Measurements from ENCODE around the gene ANKS4B.
"Not testable (repeated sequence)": the region's sequence is repeated elsewhere in the genome, so short reads cannot be mapped to it uniquely, and the experiment has no call there.

Gene ANKS4B

DNA sequence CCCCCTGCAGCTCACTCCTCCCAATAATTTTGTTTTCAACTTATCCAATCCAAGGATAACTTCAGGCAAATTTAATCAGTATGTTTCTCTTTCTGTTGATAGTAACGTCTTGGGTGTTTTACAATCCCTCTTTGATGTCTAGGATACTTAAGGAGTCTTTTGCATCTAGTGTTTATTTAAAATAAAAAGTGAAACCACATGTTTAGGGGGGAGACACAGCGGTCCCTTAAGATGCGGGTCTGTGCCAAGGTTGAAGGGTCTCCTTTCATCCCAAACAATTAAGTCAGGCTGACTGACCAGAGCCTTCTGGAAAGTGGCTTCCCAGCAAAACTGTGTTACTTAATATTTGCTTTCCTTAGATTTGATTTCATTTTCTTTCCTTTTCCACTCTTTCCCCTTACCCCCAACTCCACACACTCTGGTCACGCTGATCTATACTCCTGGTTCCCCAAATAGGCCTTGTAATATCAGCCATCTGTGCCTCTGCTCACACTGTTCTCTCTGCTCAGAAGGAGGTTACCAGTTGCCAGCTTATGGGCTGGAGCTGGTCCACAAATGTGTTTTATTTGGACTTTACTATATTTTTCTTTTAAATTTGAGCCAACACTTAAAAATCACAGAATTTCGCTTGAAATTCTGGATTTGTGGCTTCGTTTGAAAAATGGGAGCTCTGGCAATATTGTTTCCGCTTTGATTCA, 11.2 kb downstream of the ANKS4B start:
- Histone ChIP-seq H3K9me3 (ENCODE audit: control insufficient read depth in 1 of 2, low read length in 2 of 2) (no peaks in the 10 kb centered on the region), H3K4me3 (ENCODE audit: low read depth in 1 of 2, low read length in 2 of 2) (no peak overlapping the region), H3K4me1 (ENCODE audit: control insufficient read depth in 1 of 2, insufficient read depth in 2 of 2, low read length in 2 of 2) (no peaks in the 10 kb centered on the region), H3K27me3 (ENCODE audit: low read depth, low read length) (no peaks in the 10 kb centered on the region), H3K27ac (ENCODE audit: low read length) (no peak overlapping the region), H3K36me3 (ENCODE audit: control insufficient read depth in 1 of 2, insufficient read depth in 2 of 2, low read length in 2 of 2) (no peaks in the 10 kb centered on the region)

DNA sequence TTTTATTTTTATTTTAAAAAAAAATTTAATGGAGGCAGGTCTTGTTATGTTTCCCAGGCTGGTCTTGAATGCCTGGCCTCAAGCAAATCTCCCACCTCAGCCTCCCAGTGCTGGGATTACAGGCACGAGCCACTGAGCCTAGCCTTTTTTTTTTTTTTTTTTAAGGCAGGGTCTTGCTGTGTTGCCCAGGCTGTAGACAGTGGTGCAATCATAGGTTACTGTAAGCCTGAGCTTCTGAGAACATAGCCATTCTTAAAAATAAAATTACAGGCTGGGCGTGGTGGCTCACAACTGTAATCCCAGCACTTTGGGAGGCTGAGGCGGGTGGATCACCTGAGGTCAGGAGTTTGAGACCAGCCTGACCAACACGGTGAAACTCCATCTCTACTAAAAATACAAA, 14.7 kb downstream of the ANKS4B start:
- H3K27ac ChIP-seq (ENCODE audit: low read length); H3K4me3 ChIP-seq (ENCODE audit: low read depth in 1 of 2, low read length in 2 of 2); H3K9me3 ChIP-seq (ENCODE audit: control insufficient read depth in 1 of 2, low read length in 2 of 2); H3K4me1 ChIP-seq (ENCODE audit: control insufficient read depth in 1 of 2, insufficient read depth in 2 of 2, low read length in 2 of 2); H3K36me3 ChIP-seq (ENCODE audit: control insufficient read depth in 1 of 2, insufficient read depth in 2 of 2, low read length in 2 of 2); H3K27me3 ChIP-seq (ENCODE audit: low read depth, low read length): not testable (repeated sequence)

DNA sequence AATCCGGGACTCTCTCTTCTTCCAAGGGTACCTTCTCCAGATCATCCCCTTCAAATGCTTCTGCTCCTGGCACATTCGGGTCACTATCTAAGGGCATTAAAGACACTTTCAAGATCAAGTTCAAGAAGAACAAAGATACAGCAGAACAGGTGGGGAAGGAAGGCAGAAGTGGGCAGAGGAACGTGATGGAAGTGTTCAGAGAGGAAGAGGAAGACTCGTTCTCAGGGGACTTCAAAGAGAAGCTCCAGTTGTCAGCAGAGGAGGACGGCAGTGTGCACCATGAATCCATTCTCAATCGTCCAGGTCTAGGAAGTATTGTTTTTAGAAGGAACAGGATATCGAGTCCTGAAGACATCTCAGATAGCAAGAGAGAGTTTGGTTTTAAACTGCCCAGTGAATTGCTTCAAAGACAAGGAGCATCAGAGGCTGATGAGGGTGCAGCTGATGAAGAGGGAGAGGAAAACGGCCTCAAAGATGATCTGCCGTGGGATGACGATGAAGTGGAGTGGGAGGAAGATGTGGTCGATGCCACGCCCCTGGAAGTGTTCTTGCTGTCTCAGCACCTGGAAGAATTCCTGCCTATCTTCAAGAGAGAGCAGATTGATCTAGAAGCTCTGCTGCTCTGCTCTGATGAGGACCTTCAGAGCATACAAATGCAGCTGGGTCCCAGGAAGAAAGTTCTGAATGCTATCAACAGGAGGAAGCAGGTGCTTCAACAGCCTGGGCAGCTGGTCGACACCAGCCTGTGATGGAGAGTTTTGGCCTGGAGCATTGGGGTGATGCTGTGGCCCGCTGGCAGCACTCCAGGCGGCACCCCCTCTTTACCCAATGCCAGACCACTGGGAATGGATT, 16.8 kb downstream of the ANKS4B start:
- no peaks in the 10 kb centered on the region for H3K36me3 ChIP-seq (ENCODE audit: control insufficient read depth in 1 of 2, insufficient read depth in 2 of 2, low read length in 2 of 2)
- H3K27me3 ChIP-seq (ENCODE audit: low read depth, low read length): no peaks in the 10 kb centered on the region
- H3K4me1 ChIP-seq (ENCODE audit: control insufficient read depth in 1 of 2, insufficient read depth in 2 of 2, low read length in 2 of 2): no peaks in the 10 kb centered on the region
- no peak overlapping the region for H3K4me3 ChIP-seq (ENCODE audit: low read depth in 1 of 2, low read length in 2 of 2)
- H3K27ac ChIP-seq (ENCODE audit: low read length): no peak overlapping the region
- H3K9me3 ChIP-seq (ENCODE audit: control insufficient read depth in 1 of 2, low read length in 2 of 2): no peaks in the 10 kb centered on the region

DNA sequence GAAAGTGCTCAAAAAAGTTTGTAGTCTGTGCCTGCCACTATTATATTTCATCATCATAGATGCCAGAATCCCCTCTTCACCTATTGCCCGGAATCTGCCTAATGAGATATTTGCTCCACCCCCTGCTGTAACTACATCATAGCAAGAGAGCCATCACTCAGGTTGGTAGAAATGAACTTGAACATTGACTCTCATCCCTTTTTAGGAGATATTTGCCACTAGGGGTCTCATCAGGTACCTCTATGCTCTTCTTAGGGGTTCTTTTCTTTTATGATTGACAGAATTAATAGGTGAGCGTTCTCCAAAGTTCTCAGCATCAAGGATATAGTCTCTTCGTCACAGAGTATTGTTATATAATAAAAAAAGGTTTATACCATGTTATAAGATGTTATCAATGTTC, 20.0 kb downstream of the ANKS4B start:
- Histone ChIP-seq H3K27me3 (ENCODE audit: low read depth, low read length) (no peaks in the 10 kb centered on the region), H3K9me3 (ENCODE audit: control insufficient read depth in 1 of 2, low read length in 2 of 2) (no peaks in the 10 kb centered on the region), H3K27ac (ENCODE audit: low read length) (no peak overlapping the region), H3K36me3 (ENCODE audit: control insufficient read depth in 1 of 2, insufficient read depth in 2 of 2, low read length in 2 of 2) (no peaks in the 10 kb centered on the region), H3K4me1 (ENCODE audit: control insufficient read depth in 1 of 2, insufficient read depth in 2 of 2, low read length in 2 of 2) (no peaks in the 10 kb centered on the region), H3K4me3 (ENCODE audit: low read depth in 1 of 2, low read length in 2 of 2) (no peak overlapping the region)

GRCh38 chr16:21256636-21257035, 23.1 kb downstream of the ANKS4B start:
- Histone ChIP-seq H3K36me3 (ENCODE audit: control insufficient read depth in 1 of 2, insufficient read depth in 2 of 2, low read length in 2 of 2) (no peaks in the 10 kb centered on the region), H3K4me1 (ENCODE audit: control insufficient read depth in 1 of 2, insufficient read depth in 2 of 2, low read length in 2 of 2) (no peaks in the 10 kb centered on the region), H3K27me3 (ENCODE audit: low read depth, low read length) (no peaks in the 10 kb centered on the region), H3K27ac (ENCODE audit: low read length) (no peak overlapping the region), H3K9me3 (ENCODE audit: control insufficient read depth in 1 of 2, low read length in 2 of 2) (no peaks in the 10 kb centered on the region), H3K4me3 (ENCODE audit: low read depth in 1 of 2, low read length in 2 of 2) (no peak overlapping the region)

GRCh38 chr16:21257284-21257683, 23.8 kb downstream of the ANKS4B start:
- Histone ChIP-seq H3K4me1 (ENCODE audit: control insufficient read depth in 1 of 2, insufficient read depth in 2 of 2, low read length in 2 of 2) (no peaks in the 10 kb centered on the region), H3K27ac (ENCODE audit: low read length) (no peak overlapping the region), H3K36me3 (ENCODE audit: control insufficient read depth in 1 of 2, insufficient read depth in 2 of 2, low read length in 2 of 2) (no peaks in the 10 kb centered on the region), H3K4me3 (ENCODE audit: low read depth in 1 of 2, low read length in 2 of 2) (no peak overlapping the region), H3K27me3 (ENCODE audit: low read depth, low read length) (no peaks in the 10 kb centered on the region), H3K9me3 (ENCODE audit: control insufficient read depth in 1 of 2, low read length in 2 of 2) (no peaks in the 10 kb centered on the region)

DNA sequence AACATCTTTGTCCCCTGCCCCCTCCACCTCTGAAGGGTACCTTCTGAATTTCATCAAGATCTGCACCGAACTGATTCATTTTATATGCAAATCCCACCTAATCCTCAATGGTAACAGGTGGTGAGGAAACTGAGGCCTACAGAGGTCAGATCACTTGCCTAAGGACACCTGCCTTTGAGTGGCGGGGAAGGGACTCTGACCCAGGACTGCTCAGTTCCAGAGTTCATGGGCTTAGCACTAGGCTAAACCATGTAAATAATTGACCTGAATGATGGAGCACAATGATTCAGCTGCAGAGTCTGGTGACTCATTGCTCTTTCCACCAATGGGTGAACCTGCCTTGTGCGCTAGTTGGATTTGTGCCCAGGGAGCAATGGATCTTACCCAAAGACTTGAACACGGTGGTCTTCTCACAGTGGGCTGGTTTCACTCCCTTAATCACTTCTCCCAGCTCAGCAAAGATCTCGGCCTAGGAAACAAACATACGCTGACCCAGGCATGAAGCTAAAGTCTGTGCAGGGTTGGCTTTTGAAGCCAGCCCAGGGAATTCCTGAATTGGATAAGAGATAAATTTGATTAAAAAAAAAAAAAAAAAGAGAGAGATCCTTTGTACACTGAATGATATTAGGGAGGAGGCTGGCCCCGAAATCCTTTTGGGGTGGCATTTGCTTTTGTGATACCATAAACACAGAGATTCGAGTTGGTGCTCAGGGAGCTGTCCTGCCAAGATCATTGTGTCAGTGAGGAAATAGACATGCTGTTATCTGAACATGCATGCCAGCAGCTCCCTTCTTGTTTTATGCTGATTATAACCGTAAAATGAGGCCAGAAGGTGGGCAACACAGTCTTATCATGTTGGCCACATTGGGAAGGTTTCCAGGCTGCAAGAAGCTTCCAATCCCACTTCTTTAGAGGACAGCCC, 27.6 kb downstream of the ANKS4B start:
- H3K4me1 ChIP-seq (ENCODE audit: control insufficient read depth in 1 of 2, insufficient read depth in 2 of 2, low read length in 2 of 2): peaks cover 0 to 4% of the 10 kb centered on the region in 2 donors
- no peak overlapping the region for H3K4me3 ChIP-seq (ENCODE audit: low read depth in 1 of 2, low read length in 2 of 2)
- no peaks in the 10 kb centered on the region for H3K9me3 ChIP-seq (ENCODE audit: control insufficient read depth in 1 of 2, low read length in 2 of 2)
- H3K27ac ChIP-seq (ENCODE audit: low read length): no peak overlapping the region
- no peaks in the 10 kb centered on the region for H3K36me3 ChIP-seq (ENCODE audit: control insufficient read depth in 1 of 2, insufficient read depth in 2 of 2, low read length in 2 of 2)
- H3K27me3 ChIP-seq (ENCODE audit: low read depth, low read length): no peaks in the 10 kb centered on the region

GRCh38 chr16:21262779-21263639, 29.5 kb downstream of the ANKS4B start:
- Histone ChIP-seq H3K27ac (ENCODE audit: low read length) (no peak overlapping the region), H3K9me3 (ENCODE audit: control insufficient read depth in 1 of 2, low read length in 2 of 2) (no peaks in the 10 kb centered on the region), H3K27me3 (ENCODE audit: low read depth, low read length) (no peaks in the 10 kb centered on the region), H3K4me3 (ENCODE audit: low read depth in 1 of 2, low read length in 2 of 2) (no peak overlapping the region), H3K36me3 (ENCODE audit: control insufficient read depth in 1 of 2, insufficient read depth in 2 of 2, low read length in 2 of 2) (no peaks in the 10 kb centered on the region), H3K4me1 (ENCODE audit: control insufficient read depth in 1 of 2, insufficient read depth in 2 of 2, low read length in 2 of 2) (peaks cover 0 to 4% of the 10 kb centered on the region in 2 donors)

DNA sequence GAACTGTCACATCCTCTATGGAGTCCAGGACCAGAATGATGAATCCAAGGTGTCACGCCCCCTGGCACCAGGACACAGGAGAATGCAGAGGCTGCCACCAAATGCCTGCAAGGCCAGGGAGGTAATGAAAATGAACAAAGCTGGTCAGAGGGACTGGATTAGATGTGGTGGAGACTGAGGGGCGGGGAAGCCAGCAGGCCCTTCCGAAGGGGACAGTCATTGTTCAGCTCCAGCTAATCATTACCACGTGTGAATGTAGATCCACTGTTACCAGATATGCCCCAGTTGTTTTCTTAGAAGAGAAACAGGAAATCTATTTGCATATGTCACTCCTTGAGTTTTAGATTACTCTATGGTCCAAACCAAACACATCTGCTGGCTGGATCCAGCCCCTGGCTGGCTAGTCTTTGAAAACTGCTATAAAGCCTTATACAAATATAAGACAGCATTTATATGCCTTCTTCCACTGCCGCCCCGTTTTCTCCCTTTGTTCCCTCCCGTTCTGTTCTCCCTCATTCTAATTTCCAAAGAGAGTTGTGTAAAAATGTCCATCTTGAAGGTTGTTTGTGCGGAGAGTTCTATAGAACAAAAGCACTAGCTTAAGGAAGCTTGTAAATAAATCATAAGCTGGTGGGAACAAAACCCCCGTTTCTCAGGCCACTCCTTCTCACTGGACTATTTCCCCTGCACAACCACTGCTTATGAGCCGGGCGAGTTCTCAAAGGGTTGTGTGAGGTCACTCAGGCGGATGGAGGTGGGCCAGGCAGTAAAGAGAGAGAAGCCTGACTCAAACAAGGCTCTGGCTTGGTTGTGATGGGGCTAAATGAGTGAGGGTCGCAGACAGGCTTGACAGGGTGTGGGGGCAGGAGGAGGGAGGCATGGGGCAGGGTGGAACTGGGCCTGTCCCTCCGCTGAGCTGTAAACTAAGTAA, 30.4 kb downstream of the ANKS4B start:
- Histone ChIP-seq H3K4me1 (ENCODE audit: control insufficient read depth in 1 of 2, insufficient read depth in 2 of 2, low read length in 2 of 2) (peaks cover 0 to 4% of the 10 kb centered on the region in 2 donors), H3K27me3 (ENCODE audit: low read depth, low read length) (no peaks in the 10 kb centered on the region), H3K36me3 (ENCODE audit: control insufficient read depth in 1 of 2, insufficient read depth in 2 of 2, low read length in 2 of 2) (no peaks in the 10 kb centered on the region), H3K4me3 (ENCODE audit: low read depth in 1 of 2, low read length in 2 of 2) (no peak overlapping the region), H3K9me3 (ENCODE audit: control insufficient read depth in 1 of 2, low read length in 2 of 2) (no peaks in the 10 kb centered on the region), H3K27ac (ENCODE audit: low read length) (no peak overlapping the region)

DNA sequence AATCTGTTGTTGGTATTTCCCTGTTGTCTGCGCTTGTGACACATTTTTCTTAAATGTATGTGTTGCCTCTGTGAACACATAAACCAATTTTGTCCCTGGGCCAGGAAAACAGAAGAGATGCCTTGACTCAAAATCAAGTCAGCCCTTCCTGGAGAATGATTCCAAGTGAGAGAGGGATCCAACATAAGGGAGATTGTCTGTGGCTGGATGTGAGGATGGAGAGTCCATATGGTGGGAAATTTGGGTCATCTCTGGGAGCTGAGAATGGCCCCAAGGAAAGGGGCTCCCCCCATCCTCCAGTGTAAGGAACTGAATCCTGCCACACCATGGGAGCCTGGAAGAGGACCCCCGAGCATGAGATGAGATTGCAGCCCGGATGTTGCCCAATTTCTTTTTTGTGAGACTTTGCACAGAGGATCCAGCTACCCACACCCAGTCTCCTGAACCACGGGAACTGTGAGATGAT, 31.1 kb downstream of the ANKS4B start:
- Histone ChIP-seq H3K27ac (ENCODE audit: low read length) (no peak overlapping the region), H3K36me3 (ENCODE audit: control insufficient read depth in 1 of 2, insufficient read depth in 2 of 2, low read length in 2 of 2) (no peaks in the 10 kb centered on the region), H3K9me3 (ENCODE audit: control insufficient read depth in 1 of 2, low read length in 2 of 2) (no peaks in the 10 kb centered on the region), H3K4me3 (ENCODE audit: low read depth in 1 of 2, low read length in 2 of 2) (no peak overlapping the region), H3K4me1 (ENCODE audit: control insufficient read depth in 1 of 2, insufficient read depth in 2 of 2, low read length in 2 of 2) (peaks cover 0 to 4% of the 10 kb centered on the region in 2 donors), H3K27me3 (ENCODE audit: low read depth, low read length) (no peaks in the 10 kb centered on the region)

Measured in muscle layer of duodenum (tissue), 2 donors.